Dendritic cell treated with granulocyte-macrophage colony-stimulating factor and Interleukin-4, amounts not matched to agents 40 ng/mL and 50 ng/mL, for 4 days (primary cell): ENCODE results near the gene UBE2C.

Experiments used
- H3K27ac Mint-ChIP-seq: one replicate; pipeline ENCODE4 v1.8.0; 2022; ENCODE audit warnings: mild to moderate bottlenecking, mixed read lengths
- H3K27me3 Mint-ChIP-seq: one replicate; pipeline ENCODE4 v1.8.0; 2022; ENCODE audit warnings: mild to moderate bottlenecking, mixed read lengths
- H3K36me3 Mint-ChIP-seq: one replicate; pipeline ENCODE4 v1.8.0; 2022; ENCODE audit warnings: low read depth, mixed read lengths
- H3K4me1 Mint-ChIP-seq: one replicate; pipeline ENCODE4 v1.8.0; 2022; ENCODE audit warnings: low read depth, mixed read lengths
- H3K4me3 Mint-ChIP-seq: one replicate; pipeline ENCODE4 v1.8.0; 2022; ENCODE audit warnings: mild to moderate bottlenecking, moderate library complexity, mixed read lengths
- H3K9me3 Mint-ChIP-seq: one replicate; pipeline ENCODE4 v1.8.0; 2022; ENCODE audit warnings: mixed read lengths
- intact Hi-C: fragments of 100-400 bp; cut with micrococcal nuclease; formaldehyde crosslinking; loops from one replicate; pipeline ENCODE4 v1.15.0; 2022

The UBE2C gene

DNA sequence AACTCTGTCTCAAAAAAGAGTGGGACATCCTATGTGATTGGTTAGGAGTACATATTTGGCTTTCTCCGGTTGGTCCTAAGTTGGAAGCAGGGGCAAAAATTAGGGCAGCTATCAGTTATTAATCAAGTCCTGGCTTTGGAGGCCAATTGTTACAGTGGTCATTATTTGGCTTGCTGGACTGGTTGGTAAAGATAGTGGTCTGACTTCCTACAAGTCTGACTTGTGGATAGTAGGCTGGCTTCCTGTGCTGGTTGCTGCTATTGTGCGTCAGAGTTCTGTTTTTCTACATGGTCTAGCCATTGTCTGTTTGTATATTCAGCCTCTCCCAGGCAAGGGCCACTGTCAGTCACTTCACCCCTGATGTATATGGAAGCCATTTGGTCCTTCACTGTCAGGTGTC is 37.8 kb downstream of the UBE2C start:
- H3K9me3 Mint-ChIP-seq = no peaks in the 10 kb centered on the region
- no peak overlapping the region for H3K27ac Mint-ChIP-seq
- H3K4me3 Mint-ChIP-seq = no peak overlapping the region
- H3K4me1 Mint-ChIP-seq = peaks cover 10% of the 10 kb centered on the region
- H3K36me3 Mint-ChIP-seq = peaks cover 99% of the 10 kb centered on the region
- intact Hi-C loops = no loop called here
- no peaks in the 10 kb centered on the region for H3K27me3 Mint-ChIP-seq

DNA sequence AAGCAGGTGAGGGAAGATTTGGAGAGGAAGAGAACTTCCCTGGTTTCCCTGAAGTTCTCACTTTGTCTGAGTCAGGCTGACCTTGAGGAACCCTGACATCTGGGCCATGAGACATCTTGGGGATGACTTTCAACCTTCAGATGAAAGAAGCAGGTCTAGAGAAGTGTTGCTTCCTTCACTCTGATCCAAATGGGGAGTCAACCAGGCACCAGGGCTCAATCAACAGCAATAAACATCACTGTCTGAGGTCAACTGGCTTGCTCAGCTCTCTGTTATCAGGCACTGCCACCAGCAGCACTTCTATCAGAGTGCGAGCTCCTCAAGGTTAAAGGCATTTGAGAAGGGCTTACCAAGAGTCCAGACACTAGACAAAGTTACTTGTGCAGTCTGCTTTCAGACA is 38.5 kb downstream of the UBE2C start:
- Mint-ChIP-seq H3K9me3 (no peaks in the 10 kb centered on the region), H3K36me3 (peaks cover 94% of the 10 kb centered on the region)

DNA sequence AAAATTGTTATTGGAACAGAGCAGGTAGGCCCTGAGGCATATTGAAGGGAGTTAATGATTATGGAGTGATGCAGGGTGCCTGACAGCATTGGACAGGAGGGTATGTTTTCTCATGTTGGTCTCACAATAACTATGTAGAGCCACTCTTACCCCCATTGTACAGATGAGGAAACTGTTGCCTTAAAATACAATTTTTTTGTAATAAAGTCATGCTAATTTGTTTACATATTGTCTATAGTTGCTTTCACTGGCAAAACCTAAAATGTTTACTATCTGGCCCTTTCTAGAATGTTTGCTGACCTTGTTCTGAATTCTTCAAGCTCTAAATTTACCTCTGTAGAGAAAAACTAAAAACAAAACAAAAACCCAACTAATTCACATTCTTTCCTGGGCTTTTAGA is 39.1 kb downstream of the UBE2C start:
- H3K9me3 Mint-ChIP-seq = no peaks in the 10 kb centered on the region
- H3K36me3 Mint-ChIP-seq = peaks cover 89% of the 10 kb centered on the region
- H3K27me3 Mint-ChIP-seq = no peaks in the 10 kb centered on the region
- intact Hi-C loops = no loop called here
- H3K27ac Mint-ChIP-seq = no peak overlapping the region
- peaks cover 20% of the 10 kb centered on the region for H3K4me1 Mint-ChIP-seq
- no peak overlapping the region for H3K4me3 Mint-ChIP-seq

More for the DNA sequence above, 38.5 kb downstream of the UBE2C start:
- Mint-ChIP-seq H3K27me3 (no peaks in the 10 kb centered on the region), H3K27ac (no peak overlapping the region), H3K4me3 (no peak overlapping the region), H3K4me1 (peaks cover 14% of the 10 kb centered on the region)
- intact Hi-C loops = no loop called here

DNA sequence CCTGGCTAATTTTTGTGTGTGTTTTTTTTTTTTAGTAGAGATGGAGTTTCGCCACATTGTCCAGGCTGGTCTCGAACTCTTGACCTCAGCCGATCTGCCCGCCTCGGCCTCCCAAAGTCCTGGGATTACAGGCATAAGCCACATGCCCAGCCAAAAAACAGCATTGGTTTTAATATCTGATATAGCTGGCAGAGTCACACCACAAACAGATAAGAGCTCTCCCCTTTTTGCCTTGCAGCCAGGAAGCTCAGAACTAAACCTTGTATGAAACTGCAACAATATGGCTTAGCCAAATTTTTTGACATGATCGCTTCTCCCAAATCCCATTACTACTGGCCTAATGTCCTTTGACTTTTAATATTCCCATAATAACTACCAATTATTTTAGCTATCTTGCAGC is 39.9 kb downstream of the UBE2C start:
- Mint-ChIP-seq H3K4me3 (no peak overlapping the region), H3K9me3 (no peaks in the 10 kb centered on the region)

DNA sequence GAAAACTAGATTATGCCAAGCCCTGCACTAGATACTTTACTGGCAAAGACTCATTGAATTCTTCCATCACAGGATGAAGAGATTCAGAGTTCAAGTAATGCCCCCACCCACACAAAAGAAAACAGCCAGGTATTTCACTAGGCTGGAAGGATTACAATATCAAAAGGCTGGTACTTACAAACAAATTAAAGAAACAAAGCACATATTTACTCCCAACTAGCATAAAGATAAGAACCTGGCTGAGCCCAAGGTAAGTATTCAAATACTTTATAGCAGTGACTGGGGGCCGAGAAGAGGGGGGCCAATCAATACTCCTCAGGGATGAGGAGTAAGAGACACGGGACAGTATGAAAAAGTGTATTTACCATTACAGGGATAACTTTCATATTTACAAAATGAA is 41.0 kb downstream of the UBE2C start:
- peaks cover 33% of the 10 kb centered on the region for H3K4me1 Mint-ChIP-seq
- intact Hi-C loops = no loop called here
- no peaks in the 10 kb centered on the region for H3K9me3 Mint-ChIP-seq
- no peak overlapping the region for H3K4me3 Mint-ChIP-seq
- no peaks in the 10 kb centered on the region for H3K27me3 Mint-ChIP-seq
- peaks cover 82% of the 10 kb centered on the region for H3K36me3 Mint-ChIP-seq
- no peak overlapping the region for H3K27ac Mint-ChIP-seq

More for the DNA sequence above, 39.9 kb downstream of the UBE2C start:
- Mint-ChIP-seq H3K36me3 (peaks cover 89% of the 10 kb centered on the region), H3K27me3 (no peaks in the 10 kb centered on the region), H3K4me1 (peaks cover 23% of the 10 kb centered on the region), H3K27ac (no peak overlapping the region)
- intact Hi-C loops = no loop called here

DNA sequence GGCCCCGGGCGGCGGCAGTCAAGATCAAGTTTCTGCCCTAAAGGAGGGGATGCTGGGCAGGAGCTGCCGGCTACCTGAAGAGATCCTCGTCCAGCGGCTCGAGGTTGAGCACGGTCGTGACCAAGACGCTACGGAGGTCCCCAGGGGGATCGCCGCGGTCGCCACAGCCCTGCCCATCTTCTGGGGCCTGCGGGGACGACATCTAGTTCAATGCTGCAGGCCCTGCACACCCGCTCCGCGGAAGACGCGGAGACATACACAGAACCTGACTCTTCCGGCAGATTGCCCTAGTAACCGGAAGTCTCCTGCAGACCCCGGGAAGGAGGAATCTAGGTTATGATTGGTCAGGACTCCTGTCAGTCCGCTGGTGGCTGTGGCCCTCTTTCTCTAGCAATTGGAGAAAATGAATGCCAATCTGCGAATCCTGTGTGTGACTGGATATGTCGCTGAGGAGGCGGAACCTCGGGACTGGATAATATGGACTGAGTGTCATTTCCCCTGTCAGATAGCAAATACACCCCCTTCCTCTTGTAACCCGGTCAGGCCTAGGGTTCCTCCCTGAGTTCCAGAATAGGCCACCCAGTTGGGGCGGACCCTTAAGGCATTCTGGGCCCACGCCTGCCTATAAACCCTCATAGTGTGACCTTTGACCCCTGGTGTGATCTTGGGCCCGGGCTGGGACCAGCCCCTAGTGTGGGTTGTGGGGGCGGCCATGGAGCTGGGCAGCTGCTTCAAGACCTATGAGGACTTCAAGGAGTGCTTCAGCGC is 44.9 kb downstream of the UBE2C start, which contains the start of the genes ACOT8 and ZSWIM3:
ACOT8 (minus strand) TSS at position 279 of the 768 bp plus-strand sequence; CDS start at position 202, 77 bp downstream.
ZSWIM3 (plus strand) TSS at position 501 of the 768 bp plus-strand sequence; CDS start at position 713, 212 bp downstream.
- H3K36me3 Mint-ChIP-seq = peaks cover 44% of the 10 kb centered on the region
- no peaks in the 10 kb centered on the region for H3K9me3 Mint-ChIP-seq
- H3K27me3 Mint-ChIP-seq = no peaks in the 10 kb centered on the region
- H3K27ac Mint-ChIP-seq = peak within 1 kb of the TSS; percentile 96
- peaks cover 59% of the 10 kb centered on the region for H3K4me1 Mint-ChIP-seq
- intact Hi-C loops = loop anchor here (1.0 to 2.0 kb wide), 2 partner anchors 44 to 78 kb away; partner anchors contain the start of gene UBE2C
- peak within 1 kb of the TSS; percentile 91 for H3K4me3 Mint-ChIP-seq

DNA sequence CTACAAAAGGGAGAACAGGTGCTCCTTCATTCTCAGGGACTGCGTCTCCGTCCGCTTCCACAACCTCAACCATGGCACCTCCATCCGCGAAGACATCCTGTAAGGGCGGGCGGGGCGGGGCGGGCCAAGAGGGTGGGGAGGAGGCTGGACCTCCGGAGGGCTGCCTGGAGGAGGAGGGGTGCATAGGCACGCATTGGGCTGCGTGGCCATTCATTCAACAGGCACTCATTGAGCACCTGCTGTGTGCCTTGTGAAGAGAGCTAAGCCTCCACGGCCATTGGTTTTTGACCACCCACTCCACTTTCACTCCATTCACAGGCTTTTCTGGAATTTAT is 45.4 kb downstream of the UBE2C start:
- intact Hi-C loops = loop anchor here (1.0 to 2.0 kb wide), 2 partner anchors 45 to 77 kb away; partner anchors contain the start of gene UBE2C
- Mint-ChIP-seq H3K4me3 (peak overlapping the region; percentile 91), H3K4me1 (peaks cover 59% of the 10 kb centered on the region)

DNA sequence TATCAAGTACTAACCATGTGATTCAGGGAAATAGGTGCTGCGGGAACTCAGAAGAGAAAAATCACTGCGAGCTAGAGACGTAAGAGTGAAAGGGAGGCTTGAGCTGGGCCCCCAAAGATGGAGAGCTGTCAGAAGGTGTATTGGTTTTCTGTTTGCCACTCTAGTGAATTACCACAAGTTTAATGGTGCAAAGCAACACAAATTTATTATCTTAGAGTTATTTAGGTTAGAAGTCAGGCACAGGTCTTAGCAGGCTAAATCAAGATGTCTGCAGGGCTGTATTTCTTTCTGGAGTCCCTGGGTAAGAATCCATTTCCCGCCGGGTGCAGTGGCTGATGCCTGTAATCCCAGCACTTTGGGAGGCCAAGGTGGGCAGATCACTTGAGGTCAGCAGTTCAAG is 47.5 kb downstream of the UBE2C start:
- no peak overlapping the region for H3K27ac Mint-ChIP-seq

More for the DNA sequence above, 45.4 kb downstream of the UBE2C start:
- Mint-ChIP-seq H3K36me3 (peaks cover 39% of the 10 kb centered on the region), H3K9me3 (no peaks in the 10 kb centered on the region), H3K27me3 (no peaks in the 10 kb centered on the region), H3K27ac (peak overlapping the region; percentile 96)

DNA sequence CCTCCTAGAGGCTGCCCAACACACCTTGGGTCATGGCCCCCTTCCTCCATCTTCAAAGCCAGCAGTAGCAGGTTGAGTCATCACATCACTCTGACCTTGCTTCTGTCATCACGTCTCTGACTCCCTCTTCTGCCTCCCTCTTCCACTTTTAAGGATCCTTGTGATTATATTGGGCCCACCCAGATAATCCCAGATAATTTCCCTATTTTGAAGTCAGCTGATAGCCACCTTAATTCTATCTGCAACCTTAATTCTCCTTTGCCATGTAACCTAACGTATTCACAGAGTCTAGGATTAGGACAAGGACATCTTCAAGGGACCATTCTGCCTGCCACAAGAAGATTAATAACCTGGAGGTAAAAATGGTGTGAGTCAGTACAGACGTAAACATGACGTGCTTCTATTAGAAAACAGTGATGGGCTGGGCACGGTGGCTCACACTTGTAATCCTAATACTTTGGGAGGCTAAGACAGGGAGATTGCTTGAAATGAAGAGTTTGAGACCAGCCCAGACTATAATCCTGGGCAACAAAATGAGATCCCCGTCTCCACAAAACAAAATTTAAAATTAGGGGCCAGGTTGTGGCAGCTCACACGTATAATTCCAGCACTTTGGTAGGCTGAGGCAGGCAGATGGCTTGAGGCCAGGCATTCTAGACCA is 48.2 kb downstream of the UBE2C start:
- Mint-ChIP-seq H3K27ac (no peak overlapping the region), H3K9me3 (no peaks in the 10 kb centered on the region), H3K36me3 (peaks cover 14% of the 10 kb centered on the region), H3K4me3 (no peak overlapping the region), H3K4me1 (peaks cover 51% of the 10 kb centered on the region), H3K27me3 (no peaks in the 10 kb centered on the region)
- intact Hi-C loops = no loop called here

More for the DNA sequence above, 47.5 kb downstream of the UBE2C start:
- Mint-ChIP-seq H3K9me3 (no peaks in the 10 kb centered on the region), H3K36me3 (peaks cover 19% of the 10 kb centered on the region), H3K4me3 (no peak overlapping the region), H3K4me1 (peaks cover 52% of the 10 kb centered on the region), H3K27me3 (no peaks in the 10 kb centered on the region)
- intact Hi-C loops = no loop called here

DNA sequence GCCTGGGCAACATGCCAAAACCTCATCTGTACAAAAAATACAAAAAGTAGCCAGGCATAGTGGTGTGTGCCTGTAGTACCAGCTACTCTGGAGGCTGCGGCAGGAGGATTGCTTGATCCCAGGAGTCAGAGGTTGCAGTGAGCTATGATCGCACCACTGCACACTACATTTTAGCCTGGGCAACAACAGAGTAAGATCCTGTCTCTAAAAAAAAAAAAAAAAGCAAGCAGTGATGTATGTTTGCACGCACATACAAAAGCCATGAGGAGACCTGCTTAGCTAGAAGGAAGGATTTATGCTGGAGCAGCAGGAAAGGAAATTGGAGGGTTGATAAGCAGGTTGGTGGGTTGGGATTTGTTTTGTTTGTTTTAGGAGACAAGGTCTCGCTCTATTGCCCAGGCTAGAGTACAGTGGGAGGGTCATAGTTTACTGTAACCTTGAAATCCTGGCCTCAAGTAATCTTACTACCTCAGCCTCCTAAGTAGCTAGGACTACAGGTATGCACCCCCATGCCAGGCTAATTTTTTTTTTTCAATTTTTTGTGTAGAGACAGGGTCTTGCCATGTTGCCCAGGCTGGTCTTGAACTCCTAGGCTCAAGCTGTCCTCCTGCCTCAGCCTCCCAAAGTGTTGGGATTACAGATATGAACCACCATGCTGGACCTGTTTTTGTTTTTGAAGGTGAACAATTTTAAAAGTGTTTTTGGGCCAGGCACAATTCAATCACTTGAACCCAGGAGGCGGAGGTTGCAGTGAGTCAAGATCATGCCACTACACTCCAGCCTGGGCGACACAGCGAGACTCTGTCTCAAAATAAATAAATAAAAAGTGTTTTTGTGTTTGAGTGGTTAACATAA is 49.0 kb downstream of the UBE2C start:
- Mint-ChIP-seq H3K27me3 (no peaks in the 10 kb centered on the region), H3K4me3 (no peak overlapping the region), H3K27ac (no peak overlapping the region), H3K4me1 (peaks cover 45% of the 10 kb centered on the region), H3K9me3 (no peaks in the 10 kb centered on the region), H3K36me3 (peaks cover 15% of the 10 kb centered on the region)
- intact Hi-C loops = no loop called here

DNA sequence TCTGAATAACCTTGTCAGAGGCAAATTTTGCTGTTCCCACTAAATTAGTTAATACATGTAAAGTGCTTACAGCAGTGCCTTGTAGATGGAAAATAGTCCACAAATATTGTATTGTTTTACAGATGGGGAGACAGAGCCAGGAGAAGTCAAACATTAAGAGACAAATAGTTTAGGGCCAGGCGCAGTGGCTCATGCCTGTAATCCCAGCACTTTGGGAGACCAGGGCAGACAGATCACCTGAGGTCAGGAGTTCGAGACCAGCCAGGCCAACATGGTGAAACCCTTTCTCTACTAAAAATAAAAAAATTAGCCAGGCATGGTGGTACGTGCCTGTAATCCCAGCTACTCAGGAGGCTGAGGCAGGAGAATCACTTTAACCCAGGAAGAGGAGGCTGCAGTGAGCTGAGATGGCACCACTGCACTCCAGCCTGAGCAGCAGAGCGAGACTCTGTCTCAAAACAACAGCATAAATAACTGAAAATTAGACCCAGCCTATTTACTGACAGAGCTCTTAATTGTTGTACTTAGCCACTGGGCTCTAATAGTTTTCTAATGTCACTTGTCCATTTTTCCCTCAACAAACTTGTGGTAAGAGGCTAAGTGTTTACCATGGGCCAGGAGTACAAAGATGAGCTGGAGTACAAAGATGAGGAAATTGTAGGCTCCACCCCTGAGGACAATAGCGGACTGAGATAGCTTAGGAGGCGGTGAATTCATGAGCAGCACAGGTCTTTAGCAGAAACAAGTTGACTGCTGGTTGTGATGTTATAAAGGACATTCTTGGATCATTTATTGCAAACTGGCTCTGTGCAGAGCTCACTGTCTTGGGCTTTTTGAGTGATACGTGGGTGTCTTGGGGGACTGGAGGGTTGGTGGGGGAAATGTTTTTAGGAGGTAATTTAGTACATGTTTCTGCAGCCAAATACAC is 51.4 kb downstream of the UBE2C start:
- peaks cover 7% of the 10 kb centered on the region for H3K36me3 Mint-ChIP-seq
- peaks cover 28% of the 10 kb centered on the region for H3K4me1 Mint-ChIP-seq
- intact Hi-C loops = no loop called here
- H3K9me3 Mint-ChIP-seq = no peaks in the 10 kb centered on the region
- no peaks in the 10 kb centered on the region for H3K27me3 Mint-ChIP-seq
- no peak overlapping the region for H3K4me3 Mint-ChIP-seq
- H3K27ac Mint-ChIP-seq = no peak overlapping the region

DNA sequence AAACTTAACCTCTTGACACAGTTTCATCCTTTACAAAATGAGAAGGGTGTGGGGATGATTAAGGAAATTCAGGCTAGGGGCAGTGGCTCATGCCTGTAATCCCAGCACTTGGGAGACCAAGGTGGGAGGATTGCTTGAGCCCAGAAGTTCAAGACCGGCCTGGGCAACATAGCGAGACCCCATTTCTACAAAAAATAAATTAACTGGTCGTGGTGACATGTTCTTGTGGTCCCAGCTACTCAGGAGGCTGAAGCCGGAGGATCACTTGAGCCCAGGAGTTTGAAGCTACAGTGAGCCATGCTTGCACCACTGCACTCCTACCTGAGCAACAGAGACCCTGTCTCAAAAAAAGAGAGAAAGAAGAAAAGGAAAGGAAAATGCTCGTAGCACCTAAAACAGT is 54.0 kb downstream of the UBE2C start:
- peaks cover 7% of the 10 kb centered on the region for H3K36me3 Mint-ChIP-seq
- H3K27me3 Mint-ChIP-seq = no peaks in the 10 kb centered on the region
- H3K4me1 Mint-ChIP-seq = peaks cover 7% of the 10 kb centered on the region
- no peak overlapping the region for H3K4me3 Mint-ChIP-seq
- H3K27ac Mint-ChIP-seq = no peak overlapping the region
- intact Hi-C loops = no loop called here
- H3K9me3 Mint-ChIP-seq = no peaks in the 10 kb centered on the region
